HTR-8/SVneo (cell line): ENCODE measurements around the gene ALG11.
"Not testable (repeated sequence)": the region's sequence is repeated elsewhere in the genome, so short reads cannot be mapped to it uniquely, and the experiment has no call there.

ENCODE experiments used
- DNase-seq: peaks from one replicate; pipeline ENCODE4 v3.0.0; 2011; ENCODE audit warnings: low spot score, mixed read lengths; ENCODE audit not compliant: insufficient read length
- FAIRE-seq: peaks from 2 replicates; lab custom pipeline; 2011; peaks lifted over from hg19 to GRCh38; lab: Jason Lieb, UNC

ALG11 gene

DNA sequence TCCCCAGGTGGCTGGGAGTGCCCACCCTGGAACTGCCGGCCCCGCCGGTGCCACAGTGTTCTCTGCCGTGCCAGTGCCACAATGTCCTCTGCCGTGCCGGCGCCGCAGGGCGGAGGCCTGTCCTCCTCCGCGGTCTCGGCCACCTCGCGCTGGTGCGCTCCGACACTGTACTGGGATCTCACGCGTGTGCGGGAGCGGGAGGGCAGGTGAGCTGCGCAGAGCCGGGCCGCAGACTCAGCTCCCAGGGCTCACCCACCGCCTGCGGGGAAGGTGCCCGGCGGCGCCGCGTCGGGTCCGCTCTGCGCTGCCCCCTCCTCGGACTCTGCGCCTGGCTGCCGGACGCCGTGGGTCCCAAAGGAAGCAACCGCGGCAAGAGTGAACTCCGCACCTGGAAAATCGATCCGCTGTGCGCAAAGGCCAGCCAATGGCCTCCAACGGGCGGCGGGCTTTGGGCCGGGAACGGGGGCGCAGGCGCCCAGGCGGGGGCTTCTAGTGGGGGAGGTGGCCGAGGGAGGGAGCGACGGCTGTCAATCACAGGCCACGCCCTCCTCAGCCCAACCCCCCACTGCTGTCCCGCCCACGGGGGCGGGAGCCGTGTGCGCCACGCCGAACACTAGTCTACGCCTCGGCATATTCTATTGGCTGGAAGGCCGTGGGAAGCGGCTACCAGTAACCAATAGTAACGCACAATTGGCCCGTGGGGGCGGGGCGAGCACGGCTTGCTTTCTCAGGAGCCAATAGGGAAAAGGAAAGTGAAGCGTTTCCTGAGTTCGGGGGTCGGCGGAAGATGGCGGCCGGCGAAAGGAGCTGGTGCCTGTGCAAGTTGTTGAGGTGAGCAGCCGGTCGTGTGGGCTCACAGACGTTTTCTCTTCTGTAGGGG, at the start of gene ALG11:
Gene ALG11 (plus strand): TSS at position 767 of the 880 bp plus-strand sequence. CDS start 21 bp downstream, at position 788.
- FAIRE-seq = peak; percentile 83
- peak; percentile 91 for DNase-seq

GRCh38 chr13:51966186-51966585, 46.0 kb upstream of the ALG11 start:
- no peak for FAIRE-seq
- no peak for DNase-seq

- FAIRE-seq (no peak), DNase-seq (no peak)
Observed at GRCh38 chr13:51967482-51968446, 44.4 kb upstream of the ALG11 start.

GRCh38 chr13:51970349-51970748, 41.8 kb upstream of the ALG11 start:
- FAIRE-seq (no peak), DNase-seq (no peak)

GRCh38 chr13:51971520-51972426, 40.4 kb upstream of the ALG11 start:
- no peak for FAIRE-seq
- no peak for DNase-seq

GRCh38 chr13:51974482-51974881, 37.7 kb upstream of the ALG11 start:
- DNase-seq (no peak), FAIRE-seq (no peak)

GRCh38 chr13:51976423-51976822, 35.8 kb upstream of the ALG11 start:
- DNase-seq = no peak
- no peak for FAIRE-seq

DNA sequence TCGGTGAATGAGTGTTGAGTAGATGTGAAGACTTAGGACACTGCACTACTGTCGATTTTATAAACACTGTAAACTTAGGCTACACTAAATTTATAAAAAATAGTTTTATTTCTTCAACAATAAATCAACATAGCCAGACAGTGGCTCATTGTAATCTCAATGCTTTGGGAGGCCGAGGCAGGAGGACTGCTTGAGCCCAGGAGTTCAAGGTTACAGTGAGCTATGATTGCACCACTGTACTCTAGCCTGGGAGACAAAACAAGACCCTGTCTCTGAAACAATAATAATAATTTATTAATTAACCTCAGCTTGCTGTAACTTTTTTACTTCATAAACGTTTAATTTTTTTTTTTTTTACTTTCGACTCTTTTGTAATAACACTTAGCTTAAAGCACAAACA, 35.3 kb upstream of the ALG11 start:
- FAIRE-seq (no peak), DNase-seq (no peak)

- DNase-seq = no peak
- FAIRE-seq = no peak
Observed at GRCh38 chr13:51977625-51978024, 34.6 kb upstream of the ALG11 start.

GRCh38 chr13:51978796-51979556, 33.2 kb upstream of the ALG11 start:
- DNase-seq (no peak), FAIRE-seq (no peak)

DNA sequence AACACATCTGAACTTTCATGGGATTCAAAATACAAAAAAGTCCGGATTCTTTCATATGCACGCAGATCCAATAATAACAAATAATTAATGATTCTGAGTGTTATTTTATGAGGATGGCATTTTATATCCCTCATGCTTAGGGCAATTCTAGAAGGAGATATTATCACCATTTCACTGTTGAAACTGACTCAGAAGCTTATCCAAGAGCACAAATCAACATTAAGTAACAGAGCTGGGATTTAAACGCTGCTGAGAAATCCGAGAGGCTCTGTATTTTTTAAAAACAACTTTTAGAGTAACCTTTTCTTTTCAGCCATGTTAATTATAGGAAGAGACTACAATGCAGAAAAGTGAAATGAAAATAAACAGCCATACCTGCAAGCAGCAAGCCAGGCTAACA, 31.3 kb upstream of the ALG11 start:
- DNase-seq = no peak
- FAIRE-seq = no peak

DNA sequence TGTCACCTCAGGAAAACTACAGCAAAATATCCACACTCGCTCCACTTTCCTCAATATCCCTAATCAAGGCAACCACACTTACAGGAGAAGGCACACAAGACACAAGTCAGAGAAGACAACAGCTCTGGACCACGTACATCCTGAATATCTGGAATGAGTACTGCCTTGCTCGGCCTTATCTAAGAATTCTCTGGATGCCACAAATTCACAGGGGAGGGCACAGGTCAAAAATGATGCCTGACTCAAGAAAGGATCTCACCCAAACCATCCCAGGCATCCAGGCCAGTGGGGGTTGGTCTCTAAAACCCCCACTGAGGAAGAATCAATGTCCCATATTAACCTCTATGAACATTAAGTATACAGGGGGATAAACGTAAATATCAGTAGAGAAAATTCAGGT, 30.8 kb upstream of the ALG11 start:
- peak; percentile 33 for DNase-seq
- no peak for FAIRE-seq

GRCh38 chr13:51983292-51983691, 28.9 kb upstream of the ALG11 start:
- not testable (repeated sequence) for DNase-seq, FAIRE-seq

GRCh38 chr13:51984904-51985303, 27.3 kb upstream of the ALG11 start:
- DNase-seq, FAIRE-seq: not testable (repeated sequence)

GRCh38 chr13:51988988-51989618, 23.1 kb upstream of the ALG11 start:
- DNase-seq = no peak
- no peak for FAIRE-seq

- DNase-seq (no peak), FAIRE-seq (no peak)
Observed at GRCh38 chr13:51993713-51994112, 18.5 kb upstream of the ALG11 start.

GRCh38 chr13:51995677-51996551, 16.3 kb upstream of the ALG11 start:
- DNase-seq = no peak
- no peak for FAIRE-seq

DNA sequence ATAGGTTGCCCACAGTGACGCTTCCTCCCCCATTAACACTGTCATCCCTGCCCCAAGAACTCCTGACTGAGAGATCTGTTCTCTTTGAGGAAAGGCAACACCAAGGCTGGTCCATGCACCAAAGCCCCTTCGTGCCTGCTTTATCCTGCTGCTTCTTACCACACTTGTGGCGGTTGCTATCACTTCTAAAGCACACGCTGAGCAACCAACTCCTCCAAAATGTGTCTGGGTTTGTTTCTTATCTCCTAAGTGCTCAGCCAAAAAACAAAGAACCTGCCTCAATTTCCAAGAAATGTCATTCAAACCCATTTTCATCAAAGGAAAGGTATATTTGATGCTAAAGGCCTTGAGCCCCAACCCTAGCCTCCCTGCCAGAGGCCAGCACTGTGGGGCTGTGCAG, 15.6 kb upstream of the ALG11 start:
- FAIRE-seq (no peak), DNase-seq (no peak)
